ENCODE measurements around the gene L1TD1. TPM values are rescaled to one million over a fixed set of nuclear protein-coding genes. Genes with fewer than 3 reads are reported as not detected.
"Not testable (repeated sequence)": the region's sequence is repeated elsewhere in the genome, so short reads cannot be mapped to it uniquely, and the experiment has no call there.

L1TD1 gene, protein sequence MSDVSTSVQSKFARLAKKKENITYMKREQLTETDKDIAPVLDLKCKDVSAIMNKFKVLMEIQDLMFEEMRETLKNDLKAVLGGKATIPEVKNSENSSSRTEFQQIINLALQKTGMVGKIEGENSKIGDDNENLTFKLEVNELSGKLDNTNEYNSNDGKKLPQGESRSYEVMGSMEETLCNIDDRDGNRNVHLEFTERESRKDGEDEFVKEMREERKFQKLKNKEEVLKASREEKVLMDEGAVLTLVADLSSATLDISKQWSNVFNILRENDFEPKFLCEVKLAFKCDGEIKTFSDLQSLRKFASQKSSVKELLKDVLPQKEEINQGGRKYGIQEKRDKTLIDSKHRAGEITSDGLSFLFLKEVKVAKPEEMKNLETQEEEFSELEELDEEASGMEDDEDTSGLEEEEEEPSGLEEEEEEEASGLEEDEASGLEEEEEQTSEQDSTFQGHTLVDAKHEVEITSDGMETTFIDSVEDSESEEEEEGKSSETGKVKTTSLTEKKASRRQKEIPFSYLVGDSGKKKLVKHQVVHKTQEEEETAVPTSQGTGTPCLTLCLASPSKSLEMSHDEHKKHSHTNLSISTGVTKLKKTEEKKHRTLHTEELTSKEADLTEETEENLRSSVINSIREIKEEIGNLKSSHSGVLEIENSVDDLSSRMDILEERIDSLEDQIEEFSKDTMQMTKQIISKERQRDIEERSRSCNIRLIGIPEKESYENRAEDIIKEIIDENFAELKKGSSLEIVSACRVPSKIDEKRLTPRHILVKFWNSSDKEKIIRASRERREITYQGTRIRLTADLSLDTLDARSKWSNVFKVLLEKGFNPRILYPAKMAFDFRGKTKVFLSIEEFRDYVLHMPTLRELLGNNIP
- total RNA-seq, result not detected

DNA sequence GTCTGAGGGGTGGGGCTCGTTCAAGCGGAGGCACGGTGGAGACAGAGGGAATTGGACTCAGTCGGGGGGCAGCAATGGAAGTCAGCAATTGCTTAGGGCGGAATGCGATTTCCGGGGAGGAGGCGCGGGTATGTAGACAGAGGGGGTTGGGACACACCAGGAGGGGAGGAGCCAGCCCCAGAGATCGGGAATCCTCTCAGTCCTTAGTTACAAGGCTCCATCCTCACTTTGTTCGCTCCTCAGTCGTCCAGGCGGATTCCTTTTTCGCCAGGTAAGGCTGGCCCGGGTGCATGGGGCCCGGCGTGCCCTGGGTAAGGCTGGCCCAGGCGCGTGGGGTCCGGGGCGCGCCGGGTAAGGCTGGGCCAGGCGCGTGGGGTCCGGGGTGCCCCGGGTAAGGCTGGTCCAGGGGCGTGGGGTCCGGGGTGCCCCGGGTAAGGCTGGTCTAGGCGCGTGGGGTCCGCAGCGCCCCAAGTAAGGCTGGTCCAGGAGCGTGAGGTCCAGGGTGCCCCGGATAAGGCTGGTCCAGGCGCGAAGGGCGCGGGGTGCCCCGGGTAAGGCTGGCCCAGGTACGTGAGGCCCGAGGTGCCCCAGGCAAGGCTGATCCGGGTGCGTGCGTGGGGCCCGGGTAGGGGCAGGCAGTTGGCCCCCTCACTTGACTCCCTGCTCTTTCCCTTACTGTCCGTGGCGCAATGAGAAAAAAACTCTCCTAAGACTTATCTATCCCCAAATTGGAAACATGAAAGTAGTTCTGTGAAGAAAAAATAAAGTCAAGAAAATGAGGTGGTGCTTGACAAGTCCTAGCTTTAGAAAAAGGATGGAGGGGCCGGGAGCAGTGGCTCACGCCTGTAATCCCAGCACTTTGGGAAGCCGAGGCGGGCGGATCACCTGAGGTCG, at the start of gene L1TD1:
L1TD1 (plus strand) TSS at position 199 of the 894 bp plus-strand sequence. CDS start 11,780 bp downstream, outside the sequence.
- no peaks in the 10 kb centered on the region for H3K9me3 Mint-ChIP-seq
- H3K27ac Mint-ChIP-seq, result no peak within 1 kb of the TSS
- H3K4me3 Mint-ChIP-seq, result no peak within 1 kb of the TSS
- peaks cover 4% of the 10 kb centered on the region for H3K4me1 Mint-ChIP-seq (ENCODE audit: low read depth)
- peaks cover 23% of the 10 kb centered on the region for H3K27me3 Mint-ChIP-seq
- ChIA-PET POLR2A (no interaction called here), CTCF (no interaction called here)
- ATAC-seq, result no peak
- DNase-seq, result no peak
- intact Hi-C loops (cut with micrococcal nuclease), result no loop called here
- no peaks in the 10 kb centered on the region for H3K36me3 Mint-ChIP-seq (ENCODE audit: low read depth)
- TF ChIP-seq, protein P1, sequence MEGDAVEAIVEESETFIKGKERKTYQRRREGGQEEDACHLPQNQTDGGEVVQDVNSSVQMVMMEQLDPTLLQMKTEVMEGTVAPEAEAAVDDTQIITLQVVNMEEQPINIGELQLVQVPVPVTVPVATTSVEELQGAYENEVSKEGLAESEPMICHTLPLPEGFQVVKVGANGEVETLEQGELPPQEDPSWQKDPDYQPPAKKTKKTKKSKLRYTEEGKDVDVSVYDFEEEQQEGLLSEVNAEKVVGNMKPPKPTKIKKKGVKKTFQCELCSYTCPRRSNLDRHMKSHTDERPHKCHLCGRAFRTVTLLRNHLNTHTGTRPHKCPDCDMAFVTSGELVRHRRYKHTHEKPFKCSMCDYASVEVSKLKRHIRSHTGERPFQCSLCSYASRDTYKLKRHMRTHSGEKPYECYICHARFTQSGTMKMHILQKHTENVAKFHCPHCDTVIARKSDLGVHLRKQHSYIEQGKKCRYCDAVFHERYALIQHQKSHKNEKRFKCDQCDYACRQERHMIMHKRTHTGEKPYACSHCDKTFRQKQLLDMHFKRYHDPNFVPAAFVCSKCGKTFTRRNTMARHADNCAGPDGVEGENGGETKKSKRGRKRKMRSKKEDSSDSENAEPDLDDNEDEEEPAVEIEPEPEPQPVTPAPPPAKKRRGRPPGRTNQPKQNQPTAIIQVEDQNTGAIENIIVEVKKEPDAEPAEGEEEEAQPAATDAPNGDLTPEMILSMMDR (IDR thresholded peaks at IDR 0.05), result no peak

DNA sequence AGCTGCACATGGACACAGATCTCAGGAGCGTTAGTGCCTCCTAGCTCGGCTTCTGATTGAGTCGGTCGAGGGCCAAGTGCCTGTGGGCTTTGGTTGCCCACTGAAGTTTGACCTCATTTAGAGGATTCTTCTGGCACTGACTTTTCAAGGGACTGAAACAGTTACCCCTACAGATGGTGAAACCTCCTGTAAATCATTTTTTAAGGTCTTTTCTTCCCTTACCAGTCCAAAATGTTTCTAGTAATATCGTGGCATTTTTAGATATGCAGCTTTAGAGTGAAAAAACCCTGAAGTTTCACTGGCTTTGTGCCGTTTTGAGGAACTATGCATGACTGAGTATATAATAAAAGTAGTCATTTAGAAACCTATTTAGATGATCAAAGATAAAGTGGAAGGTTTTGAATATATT, 34.7 kb upstream of the L1TD1 start:
- ATAC-seq (no peak), DNase-seq (no peak)
- TF ChIP-seq, protein P1 (IDR thresholded peaks at IDR 0.05), result no peak
- no peaks in the 10 kb centered on the region for H3K9me3 Mint-ChIP-seq
- H3K27me3 Mint-ChIP-seq, result no peaks in the 10 kb centered on the region
- no peaks in the 10 kb centered on the region for H3K4me1 Mint-ChIP-seq (ENCODE audit: low read depth)
- no peak overlapping the region for H3K27ac Mint-ChIP-seq
- no peaks in the 10 kb centered on the region for H3K36me3 Mint-ChIP-seq (ENCODE audit: low read depth)
- H3K4me3 Mint-ChIP-seq, result no peak overlapping the region
- ChIA-PET CTCF (interaction anchor here (0.9 to 2.0 kb wide), 4 partner anchors 16 to 246 kb away, joined by 3 to 7 read pairs (median 6); no protein-coding TSS in a partner anchor), POLR2A (interaction anchor here (0.6 to 0.8 kb wide), 2 partner anchors 104 to 260 kb away, joined by 3 read pairs; no protein-coding TSS in a partner anchor)
- intact Hi-C loops (cut with micrococcal nuclease), result no loop called here

DNA sequence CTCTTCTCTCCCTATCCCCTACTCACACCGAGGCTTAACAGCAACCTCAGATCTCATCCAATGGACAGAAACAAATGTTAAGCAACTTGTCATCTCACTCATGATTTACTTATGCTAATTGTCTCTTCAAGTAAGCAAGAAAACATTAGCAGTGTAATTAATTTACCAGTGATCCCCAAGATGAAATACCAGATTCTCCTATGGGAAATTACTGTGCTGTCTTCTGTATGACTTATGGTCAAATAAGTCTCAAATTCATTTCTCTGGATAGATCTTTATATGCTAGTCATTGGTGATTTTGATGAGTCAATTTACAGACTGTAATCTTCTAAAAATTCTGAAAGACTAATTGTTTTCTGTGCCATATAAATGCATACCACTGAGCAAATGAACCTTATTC, 32.9 kb upstream of the L1TD1 start:
- TF ChIP-seq, protein P1 (IDR thresholded peaks at IDR 0.05), result no peak
- DNase-seq (no peak), ATAC-seq (no peak)
- ChIA-PET CTCF (no interaction called here), POLR2A (no interaction called here)
- Mint-ChIP-seq H3K27ac (no peak overlapping the region), H3K9me3 (no peaks in the 10 kb centered on the region), H3K36me3 (ENCODE audit: low read depth) (no peaks in the 10 kb centered on the region), H3K27me3 (no peaks in the 10 kb centered on the region), H3K4me3 (no peak overlapping the region), H3K4me1 (ENCODE audit: low read depth) (no peaks in the 10 kb centered on the region)
- intact Hi-C loops (cut with micrococcal nuclease), result no loop called here

DNA sequence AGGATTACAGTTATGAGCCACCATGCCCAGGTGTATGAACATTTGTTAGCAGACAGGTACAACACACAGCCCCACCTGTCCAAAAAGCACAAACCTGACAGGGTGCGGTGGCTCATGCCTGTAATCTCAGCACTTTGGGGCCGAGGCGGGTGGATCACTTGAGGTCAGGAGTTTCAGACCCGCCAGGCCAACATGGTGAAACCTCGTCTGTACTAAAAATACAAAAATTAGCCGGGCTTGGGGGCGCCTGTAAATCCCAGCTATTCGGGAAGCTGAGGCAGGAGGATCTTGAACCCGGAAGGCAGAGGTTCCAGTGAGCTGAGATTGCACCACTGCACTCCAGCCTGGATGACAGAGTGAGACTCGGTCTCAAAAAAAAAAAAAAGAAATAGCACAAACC, 24.3 kb upstream of the L1TD1 start:
- H3K4me3 Mint-ChIP-seq; CTCF ChIA-PET; DNase-seq; H3K4me1 Mint-ChIP-seq (ENCODE audit: low read depth); H3K9me3 Mint-ChIP-seq; intact Hi-C loops (cut with micrococcal nuclease); H3K36me3 Mint-ChIP-seq (ENCODE audit: low read depth); H3K27me3 Mint-ChIP-seq; H3K27ac Mint-ChIP-seq; ATAC-seq: not testable (repeated sequence)
- POLR2A ChIA-PET, result interaction anchor here (0.6 kb wide), 1 partner anchor 75 kb away, joined by 3 read pairs; no protein-coding TSS in a partner anchor

All from activated CD8-positive, alpha-beta T cell treated with anti-CD3 and anti-CD28 coated beads for 36 hours (primary cell).